Hematopoietic multipotent progenitor cell treated with erythropoietin and hydrocortisone succinate and interleukin-3 and kit ligand, for 8 days (in vitro differentiated cells): ENCODE measurements around the gene BRSK1.
A peak's percentile ranks its signal among the peaks of the same experiment; 100 is the strongest.

Experiments used
- DNase-seq: peaks from one replicate; pipeline ENCODE4 v3.0.0-alpha.2; 2015

The BRSK1 gene

GRCh38 chr19:55275851-55276719, 7.7 kb upstream of the BRSK1 start:
- no peak for DNase-seq

GRCh38 chr19:55276720-55277430, 6.9 kb upstream of the BRSK1 start:
- no peak for DNase-seq

GRCh38 chr19:55277494-55277893, 6.3 kb upstream of the BRSK1 start:
- DNase-seq = no peak

- no peak for DNase-seq
Observed at GRCh38 chr19:55278391-55279135, 5.2 kb upstream of the BRSK1 start.

- DNase-seq = no peak
Observed at GRCh38 chr19:55279340-55279739, 4.5 kb upstream of the BRSK1 start.

GRCh38 chr19:55279770-55280643, 3.8 kb upstream of the BRSK1 start, which contains the start of gene HSPBP1:
Gene HSPBP1 (minus strand): TSS chr19:55280110. CDS start chr19:55279608, 502 bp downstream.
- DNase-seq = peak; percentile 97

- no peak for DNase-seq
Observed at GRCh38 chr19:55284405-55285058, 735 bp downstream of the BRSK1 start.

- no peak for DNase-seq
Observed at GRCh38 chr19:55285229-55285890, 1.6 kb downstream of the BRSK1 start.

GRCh38 chr19:55287361-55288079, 3.7 kb downstream of the BRSK1 start:
- no peak for DNase-seq

GRCh38 chr19:55289117-55289796, 5.5 kb downstream of the BRSK1 start:
- DNase-seq = no peak

- DNase-seq = peak; percentile 8
Observed at GRCh38 chr19:55297267-55297666, 13.5 kb downstream of the BRSK1 start.

GRCh38 chr19:55299991-55300390, 16.2 kb downstream of the BRSK1 start:
- DNase-seq = no peak

- DNase-seq = no peak
Observed at GRCh38 chr19:55300886-55301458, 17.2 kb downstream of the BRSK1 start.

GRCh38 chr19:55301459-55302317, 17.9 kb downstream of the BRSK1 start:
- DNase-seq = peak; percentile 86

GRCh38 chr19:55302318-55302703, 18.5 kb downstream of the BRSK1 start:
- no peak for DNase-seq

GRCh38 chr19:55303477-55303876, 19.7 kb downstream of the BRSK1 start:
- DNase-seq = no peak

- DNase-seq = peak; percentile 61
Observed at GRCh38 chr19:55304279-55304978, 20.6 kb downstream of the BRSK1 start.

GRCh38 chr19:55304980-55305379, 21.2 kb downstream of the BRSK1 start:
- no peak for DNase-seq
